Right renal pelvis (tissue), 4 donors: ENCODE results near the gene CLDN4. TPM values are rescaled to one million over a fixed set of nuclear protein-coding genes. Genes with fewer than 3 reads are reported as not detected.

Source experiments
- DNase-seq, 4 donors: peaks; one replicate each; pipeline ENCODE4 v3.0.0-alpha.2; 2013; ENCODE audit warnings: low read depth in 4 of 4, low spot score in 3 of 4, missing footprints in 1 of 4
- polyA plus RNA-seq, 4 donors: library from polyadenylated mRNA; unstranded; fragments of 120-200 nt; gene quantifications; one replicate each; pipeline ENCODE4 v1.2.1, GENCODE V29; 2013; ENCODE audit not compliant: insufficient read length in 4 of 4

CLDN4 gene
- polyA plus RNA-seq, 4 donors, result 76.7 to 94.6 (median 83.2) TPM

DNA sequence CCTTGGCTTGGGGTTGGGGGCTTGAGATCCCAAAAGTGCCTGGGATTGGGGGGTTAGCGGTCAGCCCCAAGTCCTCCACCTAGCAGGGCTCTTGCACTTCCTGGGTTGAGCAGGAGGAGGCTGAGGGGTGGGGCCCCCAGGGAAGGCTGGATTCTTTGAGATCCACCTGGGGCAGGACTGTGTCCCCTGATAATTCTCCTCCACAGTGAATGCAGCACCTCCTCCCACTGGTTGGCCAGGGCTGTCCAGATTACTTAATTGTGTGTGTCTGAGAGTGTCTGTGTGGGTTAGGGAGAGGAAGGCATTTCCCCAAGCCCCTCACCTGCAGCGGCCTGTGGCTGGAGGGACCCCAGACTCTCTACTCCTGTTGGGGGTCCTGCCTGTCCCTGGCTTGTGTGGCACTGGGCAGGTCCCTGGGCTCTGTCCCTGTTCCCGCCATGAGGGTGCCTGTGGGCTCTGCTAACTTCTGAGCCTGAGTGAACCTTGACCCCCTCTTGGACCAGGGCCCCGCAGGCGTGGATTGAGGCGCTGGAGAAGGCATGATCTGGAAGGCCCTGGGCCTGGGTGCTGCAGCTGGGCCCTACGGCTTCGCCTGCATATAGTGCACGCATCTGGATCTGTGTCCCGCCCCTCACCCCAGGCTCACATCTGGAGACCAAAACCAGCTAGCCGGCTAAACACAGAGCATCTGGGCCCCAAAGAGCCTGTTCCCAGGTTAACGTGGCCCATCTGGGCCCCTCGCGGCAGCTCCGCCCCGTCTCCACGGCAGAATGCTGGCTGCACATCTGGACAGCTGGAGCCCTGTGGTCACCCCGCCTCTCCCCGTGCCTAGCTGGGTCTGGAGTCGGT is 40.6 kb downstream of the CLDN4 start:
- no peak for DNase-seq

DNA sequence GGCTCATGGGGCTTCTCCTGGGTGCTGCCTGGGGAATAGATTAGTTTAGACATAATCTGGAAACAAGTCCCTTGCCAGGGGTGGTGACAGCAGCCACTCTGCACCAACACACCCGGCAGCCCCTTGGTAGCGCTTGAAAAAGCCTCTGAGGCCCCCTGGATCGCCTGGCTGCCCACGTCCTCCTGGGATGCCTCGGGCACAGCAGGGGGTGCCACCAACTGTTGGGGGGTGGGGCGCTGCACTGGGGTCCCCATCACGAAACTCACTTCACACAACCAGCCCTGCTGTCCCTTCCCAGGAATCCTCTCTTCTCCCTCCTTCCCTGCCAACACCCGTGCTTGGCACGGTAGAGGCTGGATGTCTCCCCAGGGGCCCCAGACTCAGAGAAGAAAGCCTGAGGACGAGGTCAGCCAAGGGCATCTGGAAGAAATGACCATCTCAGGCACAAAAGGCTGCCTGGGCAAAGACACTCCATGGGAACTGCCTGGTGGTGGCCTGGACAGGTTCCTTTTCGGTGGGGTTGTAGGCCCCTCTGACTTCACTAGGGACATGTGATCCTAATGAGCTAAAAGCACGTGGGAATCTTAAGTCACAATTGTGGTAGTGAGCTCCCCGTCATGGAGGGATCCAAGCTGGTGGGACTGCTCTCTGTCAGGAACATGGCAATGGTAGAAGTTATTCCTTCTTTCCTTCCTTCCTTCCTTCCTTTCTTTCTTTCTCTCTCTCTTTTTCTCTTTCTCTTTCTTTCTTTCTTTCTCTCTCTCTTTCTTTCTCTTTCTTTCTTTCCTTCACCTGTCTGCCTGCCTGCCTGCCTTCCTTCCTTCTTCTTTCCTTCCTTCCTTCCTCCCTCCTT is 41.5 kb downstream of the CLDN4 start:
- DNase-seq, result no peak

DNA sequence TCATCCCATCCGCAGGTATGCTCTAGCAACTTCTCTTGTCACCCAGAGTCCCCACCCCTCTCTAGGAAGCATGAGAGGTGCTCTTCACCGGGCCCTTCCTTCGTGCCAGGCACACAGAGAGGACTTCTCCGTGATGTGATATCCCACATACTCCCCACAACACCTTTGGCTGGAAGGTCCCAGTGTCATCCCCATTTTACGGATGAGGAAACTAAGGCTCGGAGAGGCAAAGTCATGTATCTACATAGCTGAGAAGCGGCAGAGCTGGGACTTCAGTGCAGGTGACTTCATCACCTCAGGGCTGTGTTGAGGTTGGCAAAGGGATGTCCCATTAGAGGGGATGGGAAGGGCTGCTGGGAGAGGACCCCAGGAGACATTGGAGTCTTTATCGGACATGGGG is 45.6 kb downstream of the CLDN4 start:
- DNase-seq, result no peak

DNA sequence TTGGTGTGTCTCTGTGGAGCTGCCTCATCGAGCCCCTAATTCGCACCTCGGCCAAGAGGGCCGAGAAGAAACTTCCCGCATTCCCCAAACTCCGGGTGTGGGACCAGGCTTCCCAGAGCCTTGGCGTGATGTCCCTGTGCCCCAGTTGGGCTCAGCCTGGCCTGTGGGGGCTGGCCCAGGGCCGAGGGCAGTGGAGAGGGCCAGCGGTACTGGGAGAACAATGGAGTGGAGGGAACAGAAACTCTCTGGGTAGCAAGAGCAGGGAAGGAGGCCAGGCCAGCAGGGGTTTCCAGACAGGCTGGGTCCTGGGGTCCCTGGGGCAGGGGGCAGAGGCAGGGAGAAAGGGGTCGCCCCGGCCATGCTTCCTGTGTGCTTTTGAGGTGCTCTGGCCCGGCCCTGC is 46.2 kb downstream of the CLDN4 start:
- DNase-seq, result no peak

DNA sequence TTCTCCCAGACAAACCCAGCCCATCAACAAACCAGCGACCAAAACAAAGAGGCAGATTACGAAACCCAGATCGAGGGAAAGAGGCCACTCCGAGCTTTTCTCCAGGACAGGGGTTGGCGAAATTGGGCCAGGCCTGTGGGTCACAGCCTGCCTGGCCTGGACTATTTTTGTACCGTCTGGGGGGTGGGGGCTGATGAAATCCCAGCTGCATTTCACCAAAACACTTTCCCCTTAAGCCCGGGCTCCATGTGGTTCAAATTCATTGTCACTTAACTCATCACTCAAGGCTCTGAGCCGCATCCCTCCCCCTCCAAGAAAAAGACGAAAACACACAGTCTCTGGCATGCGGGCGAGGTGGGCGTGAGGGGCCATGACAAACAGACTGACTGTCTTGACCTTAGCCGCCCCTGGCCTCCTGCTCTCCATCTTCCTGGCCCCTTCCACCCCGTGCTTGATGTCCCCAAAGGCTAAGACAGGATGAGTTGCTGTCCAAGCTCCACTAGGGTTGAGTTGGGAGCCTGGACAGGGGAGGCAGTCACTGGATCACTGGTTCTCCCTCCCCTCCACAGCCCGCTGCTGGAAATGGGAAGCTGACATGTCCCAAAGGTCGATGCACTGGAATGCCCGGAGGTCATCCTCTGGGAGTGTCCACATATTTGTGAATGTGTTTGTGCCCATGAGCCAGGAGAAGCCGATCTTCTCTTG is 49.3 kb downstream of the CLDN4 start:
- no peak for DNase-seq

DNA sequence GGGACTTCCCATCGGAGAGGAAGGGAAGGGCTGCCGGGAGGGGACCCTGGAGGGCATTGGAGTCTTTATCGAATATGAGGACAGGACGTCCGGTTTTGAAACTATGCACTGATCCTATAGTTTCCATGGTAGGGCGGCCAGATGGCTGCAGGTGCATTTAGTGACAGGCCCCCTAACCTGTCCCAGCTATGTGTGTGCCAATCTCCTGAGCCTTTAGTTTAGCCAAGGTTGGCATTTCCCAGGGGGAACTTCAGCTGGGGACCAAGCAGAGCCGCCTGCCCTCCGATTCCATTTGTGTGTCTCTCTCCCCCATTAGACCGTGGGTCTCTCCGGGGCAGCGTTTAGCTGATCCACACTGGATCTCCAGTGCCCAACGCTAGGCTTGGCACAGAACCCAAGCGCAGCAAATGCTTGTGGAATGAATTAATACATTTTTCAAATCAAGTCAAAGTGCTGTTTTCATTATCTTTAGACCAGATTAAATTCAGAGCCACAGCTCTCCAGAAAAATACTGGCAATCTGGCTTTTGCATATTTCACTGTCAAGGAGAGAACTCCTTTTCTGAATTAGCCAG is 50.0 kb downstream of the CLDN4 start:
- DNase-seq, result no peak

DNA sequence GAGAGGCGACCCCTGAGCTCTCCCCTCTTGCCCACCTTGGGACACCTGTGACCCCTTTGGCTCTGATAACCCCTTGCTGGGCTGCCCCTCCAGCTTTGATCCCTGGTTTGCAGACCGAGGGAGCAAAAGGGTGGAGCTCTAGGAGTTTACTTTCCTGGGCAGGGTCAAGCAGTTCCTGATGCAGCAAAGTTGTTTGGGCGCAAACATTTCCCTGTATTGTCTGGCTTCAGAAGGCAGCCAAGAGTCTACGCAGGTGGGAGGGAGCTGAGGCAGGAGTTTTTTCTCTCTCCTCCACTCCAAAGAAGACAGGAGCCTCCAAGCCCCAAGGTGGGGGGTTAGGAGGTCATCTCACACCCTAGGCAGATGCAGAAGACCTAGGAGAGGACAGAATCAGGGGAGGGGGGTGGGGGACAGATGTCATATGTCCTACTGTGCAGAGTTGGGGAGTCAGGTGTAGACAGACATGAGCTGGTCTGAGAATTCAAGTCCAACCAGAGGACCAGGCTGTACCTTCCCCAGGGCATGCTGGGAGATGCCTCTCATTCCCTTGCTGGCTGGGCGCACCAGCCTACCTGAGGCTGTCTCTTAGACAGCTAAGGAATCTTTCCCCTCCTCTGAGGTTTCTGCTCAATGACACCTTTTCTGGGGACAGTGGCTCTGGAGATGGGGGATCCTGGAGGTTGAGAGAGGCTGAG is 50.7 kb downstream of the CLDN4 start:
- DNase-seq, result no peak

DNA sequence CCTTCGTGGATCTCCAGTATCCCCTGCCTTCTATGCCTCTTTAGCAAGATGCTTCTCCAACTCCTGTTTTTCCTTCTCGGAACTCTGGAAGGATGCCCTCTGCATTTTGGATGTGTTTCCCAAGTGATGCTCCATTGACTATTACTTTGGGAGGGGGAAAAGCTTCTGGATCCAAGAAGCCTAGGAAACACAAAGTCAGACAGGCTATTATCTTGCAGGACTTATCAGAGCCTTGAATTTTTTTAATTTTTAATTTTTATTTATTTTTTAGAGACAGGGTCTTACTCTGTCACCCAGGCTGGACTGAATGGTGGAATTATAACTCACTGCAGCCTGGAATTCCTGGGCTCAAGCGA is 51.2 kb downstream of the CLDN4 start:
- DNase-seq, result no peak

Other genes with a start within 250 kb of the CLDN4 start
- 1 to 10 TPM; 2.6 to 5.1 (median 4.3) TPM for gene MLXIPL, start 206.5 kb upstream of the CLDN4 start, polyA plus RNA-seq
- 10 to 100 TPM; 12.1 to 19.4 (median 14.7) TPM for gene VPS37D, start 163.2 kb upstream of the CLDN4 start, polyA plus RNA-seq
- gene DNAJC30, start 147.5 kb upstream of the CLDN4 start, polyA plus RNA-seq, result 10 to 100 TPM; 11.5 to 12.8 (median 11.7) TPM
- 100 to 1,000 TPM in 1 of 4 donors, 10 to 100 TPM in 3; 79.9 to 104 (median 88.3) TPM for gene BUD23, start 147.4 kb upstream of the CLDN4 start, polyA plus RNA-seq
- gene STX1A, start 111.3 kb upstream of the CLDN4 start, polyA plus RNA-seq, result 10 to 100 TPM in 1 of 4 donors, 1 to 10 TPM in 3; 7.3 to 11.2 (median 8.8) TPM
- 10 to 100 TPM; 27.7 to 31.2 (median 29.6) TPM for gene ABHD11, start 92.2 kb upstream of the CLDN4 start, polyA plus RNA-seq
- 10 to 100 TPM; 32.9 to 69.5 (median 42.5) TPM for gene CLDN3, start 60.7 kb upstream of the CLDN4 start, polyA plus RNA-seq
- gene METTL27, start 11.5 kb downstream of the CLDN4 start, polyA plus RNA-seq, result 10 to 100 TPM in 1 of 4 donors, 1 to 10 TPM in 3; 6.2 to 10.8 (median 7.9) TPM
- under 1 TPM in 1 of 4 donors, not detected in 3; 0.08 TPM for gene TMEM270, start 30.2 kb downstream of the CLDN4 start, polyA plus RNA-seq
- gene ELN, start 197.2 kb downstream of the CLDN4 start, polyA plus RNA-seq, result 100 to 1,000 TPM in 2 of 4 donors, 10 to 100 TPM in 2; 73.5 to 152 (median 95.9) TPM